NCI-H446 (cell line): ENCODE measurements around the gene NCOA1.
"Not testable (repeated sequence)": the region's sequence is repeated elsewhere in the genome, so short reads cannot be mapped to it uniquely, and the experiment has no call there.

Experiments
- DNase-seq, 2 experiments: peaks; one replicate each; lab custom pipeline; 2025; lab: John Stamatoyannopoulos, UW

NCOA1 gene

GRCh38 chr2:24635181-24635580 is 144.1 kb downstream of the NCOA1 start:
- peak; percentile 31 to 40 for DNase-seq

DNA sequence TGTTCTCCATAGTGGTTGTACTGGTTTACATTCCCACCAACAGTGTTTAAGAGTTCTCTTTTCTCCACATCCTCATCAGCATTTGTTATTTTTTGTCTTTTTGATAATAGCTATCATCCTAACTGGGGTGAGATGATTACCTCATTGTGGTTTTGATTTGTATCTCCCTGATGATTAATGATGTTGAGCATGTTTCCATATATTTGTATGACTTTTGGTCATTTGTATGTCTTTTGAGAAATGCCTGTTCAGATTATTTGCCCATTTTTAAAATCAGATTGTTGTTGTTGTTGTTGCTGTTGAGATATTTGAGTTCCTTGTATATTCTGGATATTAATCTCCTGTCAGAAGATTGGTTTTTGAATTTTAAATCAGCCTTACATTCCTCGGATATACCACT is 147.5 kb downstream of the NCOA1 start:
- no peak for DNase-seq

DNA sequence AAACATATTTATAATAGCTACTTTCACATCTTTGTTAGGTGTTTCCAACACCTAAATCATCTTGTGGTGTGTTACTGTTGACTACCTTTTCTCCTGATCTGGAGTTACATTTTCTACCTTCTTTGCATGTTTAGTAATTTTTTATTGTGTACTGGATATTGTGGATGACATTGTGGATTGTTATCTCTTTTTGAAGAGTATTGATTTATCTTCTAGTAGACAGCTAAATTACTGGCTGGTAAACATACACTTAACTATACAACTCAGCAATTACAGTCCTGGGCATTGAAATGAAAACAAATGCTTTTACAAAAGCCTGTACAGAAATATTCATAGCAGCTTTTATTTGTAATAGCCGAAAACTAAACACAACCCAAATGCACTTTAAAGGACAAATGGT is 151.3 kb downstream of the NCOA1 start:
- DNase-seq, result no peak

GRCh38 chr2:24643051-24643450 is 152.0 kb downstream of the NCOA1 start:
- DNase-seq, result no peak

DNA sequence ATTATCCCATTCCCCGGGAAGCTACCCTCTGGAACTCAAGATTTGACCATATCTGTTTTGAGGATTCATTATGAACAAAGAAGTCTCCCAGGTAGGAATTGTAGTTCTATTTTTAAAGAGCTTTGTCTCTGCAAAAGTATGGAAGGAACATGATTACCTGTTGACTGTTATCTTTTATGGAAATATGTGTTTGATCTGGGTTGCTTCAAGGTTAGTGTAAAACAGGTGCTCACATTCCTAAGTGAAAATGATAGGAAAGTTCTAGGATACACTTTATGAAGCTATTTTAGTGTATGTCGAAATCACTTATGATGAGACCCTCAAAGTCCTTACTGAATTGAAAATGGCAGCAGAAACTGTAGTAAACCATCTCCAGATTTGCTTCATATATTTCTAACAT is 153.0 kb downstream of the NCOA1 start:
- no peak for DNase-seq

DNA sequence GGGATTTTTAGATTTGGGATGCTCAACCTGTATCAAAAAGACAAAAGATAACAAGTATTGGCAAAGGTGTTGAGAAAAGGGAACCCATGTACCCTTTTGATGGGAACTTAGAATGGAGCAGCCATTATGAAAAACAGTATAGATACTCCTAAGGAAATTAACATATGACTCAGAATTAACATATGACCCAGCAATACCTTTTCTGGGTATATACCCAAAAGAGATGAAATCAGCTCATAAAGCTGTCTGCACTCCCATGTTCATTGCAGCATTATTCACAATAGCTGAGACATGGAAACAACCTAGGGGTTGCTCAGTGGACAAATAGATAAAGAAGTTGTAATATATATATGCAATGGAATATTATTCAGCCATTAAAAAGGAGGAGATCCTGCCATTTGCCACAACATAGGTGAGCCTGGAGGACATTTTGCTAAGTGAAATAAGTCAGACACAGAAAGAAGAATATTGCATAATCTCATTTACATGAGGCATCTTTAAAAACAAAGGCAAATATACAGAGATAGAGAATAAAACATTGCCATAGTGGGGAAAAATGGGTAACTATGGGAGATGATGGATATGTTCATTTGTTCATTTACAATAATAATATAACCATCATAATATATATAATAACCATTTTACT is 160.1 kb downstream of the NCOA1 start:
- DNase-seq, result no peak

GRCh38 chr2:24651643-24652003 is 160.6 kb downstream of the NCOA1 start:
- DNase-seq, result no peak

- no peak for DNase-seq
Measured at GRCh38 chr2:24652265-24653182, 161.5 kb downstream of the NCOA1 start.

DNA sequence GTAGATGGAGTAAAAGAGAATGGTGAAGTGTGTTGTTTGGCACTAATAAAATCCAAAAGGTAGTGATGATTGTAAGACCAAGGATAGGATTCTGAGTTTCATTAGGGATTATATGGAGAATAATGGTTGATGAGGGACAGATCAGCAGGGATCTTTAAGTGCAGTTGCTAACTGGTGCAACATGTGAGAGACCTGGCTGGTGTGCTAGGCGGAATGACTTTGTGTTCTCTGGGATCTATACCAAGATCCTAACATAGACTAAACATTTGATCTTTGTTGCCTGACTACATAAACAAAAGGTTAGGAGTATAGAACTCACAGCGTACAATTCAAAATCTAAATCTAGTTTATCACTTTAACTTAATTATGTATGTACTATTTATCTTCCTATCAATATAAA is 166.8 kb downstream of the NCOA1 start:
- DNase-seq, result no peak

- DNase-seq, result no peak
Measured at GRCh38 chr2:24658531-24659202, 167.6 kb downstream of the NCOA1 start.

- DNase-seq, result no peak
Measured at GRCh38 chr2:24659862-24660261, 168.8 kb downstream of the NCOA1 start.

DNA sequence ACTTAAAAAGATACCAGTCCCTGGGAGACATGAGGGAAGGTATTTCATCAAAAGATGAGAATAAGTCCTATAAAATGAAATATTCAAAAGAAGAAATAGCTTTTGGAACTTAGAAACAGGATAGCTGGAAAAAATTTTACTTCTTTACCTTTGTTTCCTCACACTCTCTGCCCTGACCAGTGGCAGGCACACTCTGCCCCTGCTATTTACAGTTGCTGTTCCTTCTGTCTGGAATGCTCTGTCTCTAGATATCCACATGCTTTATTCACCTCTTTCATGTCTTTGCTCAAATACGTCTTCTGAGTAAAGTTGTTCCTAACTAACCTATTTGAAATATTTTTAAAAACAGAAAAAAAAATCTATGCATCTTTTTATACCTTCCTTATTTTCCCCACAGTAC is 176.5 kb downstream of the NCOA1 start:
- no peak for DNase-seq

- no peak for DNase-seq
Measured at GRCh38 chr2:24671230-24671629, 180.2 kb downstream of the NCOA1 start.

GRCh38 chr2:24672589-24672988 is 181.5 kb downstream of the NCOA1 start:
- DNase-seq, result no peak

DNA sequence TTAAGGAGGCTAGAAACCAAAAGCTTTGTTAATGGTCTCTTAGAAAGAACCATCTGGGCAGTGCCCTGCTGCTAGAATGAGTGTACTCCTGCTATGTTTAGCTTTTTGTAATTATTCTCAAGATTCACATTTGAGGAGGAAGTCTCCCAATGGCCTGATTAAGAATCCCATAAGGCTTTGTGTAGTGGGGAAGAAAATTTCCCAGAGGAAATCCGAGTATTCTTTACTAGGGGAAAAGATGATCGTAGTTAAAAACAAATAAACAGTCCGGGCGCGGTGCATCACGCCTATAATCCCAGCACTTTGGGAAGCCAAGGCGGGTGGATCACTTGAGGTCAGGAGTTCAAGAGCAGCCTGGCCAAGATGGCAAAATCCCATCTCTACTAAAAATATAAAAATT is 184.3 kb downstream of the NCOA1 start:
- DNase-seq, result no peak

DNA sequence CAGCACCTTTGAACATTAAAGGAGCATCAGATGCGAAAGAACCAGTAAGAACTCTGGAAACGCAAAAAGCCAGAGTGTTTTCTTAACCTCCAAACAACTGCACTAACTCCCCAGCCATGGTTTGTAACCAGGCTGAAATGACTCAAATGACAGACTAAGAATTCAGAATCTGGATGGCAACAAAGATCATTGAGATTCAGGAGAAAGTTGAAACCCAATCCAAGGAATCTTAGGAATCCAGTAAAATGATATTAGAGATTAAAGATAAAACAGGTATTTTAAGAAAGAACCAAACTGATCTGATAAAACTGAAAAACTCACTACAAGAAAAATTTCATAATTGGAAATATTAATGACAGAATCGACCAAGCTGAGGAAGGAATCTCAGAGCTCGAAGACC is 185.4 kb downstream of the NCOA1 start:
- no peak for DNase-seq

DNA sequence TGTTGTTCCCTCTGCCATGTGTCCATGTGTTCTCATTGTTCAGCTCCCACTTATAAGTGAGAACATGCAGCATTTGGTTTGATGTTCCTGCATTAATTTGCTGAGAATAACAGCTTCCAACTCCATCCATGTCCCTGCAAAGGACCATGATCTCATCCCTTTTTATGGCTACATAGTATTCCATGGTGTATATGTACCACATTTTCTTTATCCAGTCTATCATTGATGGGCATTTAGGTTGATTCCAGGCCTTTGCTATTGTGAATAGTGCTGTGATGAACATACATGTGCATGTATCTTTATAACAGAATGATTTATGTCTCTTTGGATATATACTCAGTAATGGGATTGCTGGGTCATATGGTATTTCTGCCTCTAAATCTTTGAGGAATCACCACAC is 187.0 kb downstream of the NCOA1 start:
- not testable (repeated sequence) for DNase-seq

GRCh38 chr2:24680196-24680595 is 189.1 kb downstream of the NCOA1 start:
- no peak for DNase-seq

DNA sequence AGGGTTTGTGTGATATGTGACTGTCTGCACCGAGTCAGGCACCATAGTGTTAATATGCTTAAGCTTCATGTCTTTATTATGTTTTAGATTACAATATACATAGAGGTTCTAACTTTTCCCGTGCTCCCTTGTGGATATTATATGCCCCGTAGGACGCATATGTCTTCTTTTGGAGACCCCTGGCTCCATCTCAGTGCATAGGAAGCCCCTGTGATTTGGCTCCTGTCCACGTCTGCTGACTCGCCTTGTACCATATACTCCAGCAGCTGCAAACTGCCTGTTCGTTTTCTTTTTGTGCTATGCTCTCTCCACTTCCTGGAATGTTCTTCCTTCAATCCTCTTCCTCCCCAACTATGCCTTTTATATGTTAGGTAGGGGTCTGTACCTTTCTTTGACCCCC is 191.2 kb downstream of the NCOA1 start:
- no peak for DNase-seq

DNA sequence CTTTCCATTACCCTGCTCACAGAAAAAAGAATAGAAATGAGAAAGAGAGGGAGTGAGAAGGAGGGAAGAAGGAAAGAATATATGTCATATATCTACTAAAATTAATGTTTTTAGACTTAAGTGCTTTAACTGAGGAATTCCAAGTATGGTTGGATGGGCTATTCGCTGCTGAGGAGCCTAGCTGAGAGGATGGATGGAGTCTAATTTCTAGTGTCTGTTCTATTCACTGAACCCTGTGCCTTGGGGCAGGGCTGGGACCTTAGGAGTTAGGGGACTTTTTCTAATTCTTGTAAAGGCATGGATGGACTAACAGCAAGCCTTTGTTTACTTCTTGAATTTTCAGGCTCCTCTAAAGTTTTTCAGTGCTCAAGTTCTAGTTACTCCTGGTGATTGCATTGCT is 192.4 kb downstream of the NCOA1 start:
- no peak for DNase-seq

DNA sequence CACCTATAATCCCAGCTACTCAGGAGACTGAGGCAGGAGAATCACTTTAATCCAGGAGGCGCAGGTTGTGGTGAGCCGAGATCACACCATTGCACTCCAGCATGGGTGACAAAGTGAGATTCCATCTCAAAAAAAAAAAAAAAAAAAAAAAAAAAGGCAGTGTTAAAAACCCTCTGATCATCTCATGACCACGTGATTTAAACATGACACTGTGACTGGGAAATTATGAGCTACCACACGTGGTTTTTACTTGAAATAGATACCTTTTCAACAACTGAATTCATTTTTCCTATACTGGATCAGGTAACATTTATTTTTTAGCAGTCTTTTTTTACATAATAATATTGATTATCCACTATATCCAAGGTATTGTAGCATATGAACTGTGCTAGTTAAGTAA is 199.5 kb downstream of the NCOA1 start:
- DNase-seq, result no peak

GRCh38 chr2:24691806-24692205 is 200.8 kb downstream of the NCOA1 start:
- DNase-seq, result peak; percentile 3 to 36

GRCh38 chr2:24697792-24698191 is 206.7 kb downstream of the NCOA1 start:
- no peak for DNase-seq
